ENCODE data around the gene UBE2O.

Gene UBE2O

GRCh38 chr17:76410328-76410965, 42.5 kb downstream of the UBE2O start:
- no peak for DNase-seq

GRCh38 chr17:76408037-76408849, 44.7 kb downstream of the UBE2O start:
- DNase-seq: peak; percentile 63

- DNase-seq: no peak
These were observed 45.4 kb downstream of the UBE2O start for GRCh38 chr17:76407509-76407908.

GRCh38 chr17:76405967-76406647, 46.8 kb downstream of the UBE2O start:
- DNase-seq: peak; percentile 87

GRCh38 chr17:76405607-76405966, 47.4 kb downstream of the UBE2O start:
- DNase-seq: no peak

GRCh38 chr17:76404976-76405563, 47.9 kb downstream of the UBE2O start:
- no peak for DNase-seq

GRCh38 chr17:76404256-76404655, 48.7 kb downstream of the UBE2O start:
- no peak for DNase-seq

- no peak for DNase-seq
These were observed 50.2 kb downstream of the UBE2O start for GRCh38 chr17:76402711-76403110.

GRCh38 chr17:76399175-76400172, 53.5 kb downstream of the UBE2O start:
- no peak for DNase-seq

- DNase-seq: no peak
These were observed 54.3 kb downstream of the UBE2O start for GRCh38 chr17:76398523-76399174.

GRCh38 chr17:76397687-76398522, 55.0 kb downstream of the UBE2O start:
- peak; percentile 89 for DNase-seq

GRCh38 chr17:76397184-76397583, 55.8 kb downstream of the UBE2O start:
- no peak for DNase-seq

- no peak for DNase-seq
These were observed 57.0 kb downstream of the UBE2O start for GRCh38 chr17:76395980-76396379.

- DNase-seq: no peak
These were observed 58.8 kb downstream of the UBE2O start for GRCh38 chr17:76394166-76394565.

- DNase-seq: no peak
These were observed 61.7 kb downstream of the UBE2O start for GRCh38 chr17:76391200-76391715.

- DNase-seq: no peak
These were observed 62.9 kb downstream of the UBE2O start for GRCh38 chr17:76390003-76390421.

- no peak for DNase-seq
These were observed 63.7 kb downstream of the UBE2O start for GRCh38 chr17:76388966-76389888.

- no peak for DNase-seq
These were observed 65.8 kb downstream of the UBE2O start for GRCh38 chr17:76386966-76387765.
